Stimulated activated CD4-positive, alpha-beta T cell treated with anti-CD3 and anti-CD28 coated beads, Interleukin-15, amount 100 ng/mL, for 24 hours (primary cell): ENCODE results near the gene AUP1.
A peak's percentile ranks its signal among the peaks of the same experiment; 100 is the strongest.

ENCODE experiments used
- DNase-seq: peaks from one replicate; pipeline ENCODE4 v3.0.0-alpha.2; 2020

AUP1 gene

GRCh38 chr2:74512744-74513604 is 16.5 kb downstream of the AUP1 start:
- no peak for DNase-seq

GRCh38 chr2:74511104-74511989 is 18.2 kb downstream of the AUP1 start:
- no peak for DNase-seq

- no peak for DNase-seq
These were observed 19.2 kb downstream of the AUP1 start for GRCh38 chr2:74510272-74510671.

GRCh38 chr2:74507926-74508520 is 21.5 kb downstream of the AUP1 start:
- peak; percentile 25 for DNase-seq

GRCh38 chr2:74507145-74507925 is 22.2 kb downstream of the AUP1 start, which contains the start of gene PCGF1:
PCGF1 (minus strand) TSS chr2:74507695; CDS start chr2:74507668, 27 bp downstream.
- peak; percentile 100 for DNase-seq

- no peak for DNase-seq
These were observed 23.9 kb downstream of the AUP1 start for GRCh38 chr2:74505448-74506246.

- DNase-seq, result no peak
These were observed 24.9 kb downstream of the AUP1 start for GRCh38 chr2:74504591-74504990.

GRCh38 chr2:74503506-74504475 is 25.7 kb downstream of the AUP1 start:
- DNase-seq, result no peak

- DNase-seq, result peak; percentile 74
These were observed 26.6 kb downstream of the AUP1 start for GRCh38 chr2:74502720-74503505.

- DNase-seq, result no peak
These were observed 27.3 kb downstream of the AUP1 start for GRCh38 chr2:74502147-74502719.

GRCh38 chr2:74501335-74502071 is 28.0 kb downstream of the AUP1 start:
- DNase-seq, result no peak

- DNase-seq, result no peak
These were observed 28.9 kb downstream of the AUP1 start for GRCh38 chr2:74500578-74500946.

GRCh38 chr2:74499940-74500577 is 29.4 kb downstream of the AUP1 start:
- no peak for DNase-seq

GRCh38 chr2:74499267-74499939 is 30.1 kb downstream of the AUP1 start, which contains the start of gene LBX2:
LBX2 (minus strand) TSS chr2:74499603; CDS start chr2:74499537, 66 bp downstream.
- DNase-seq, result peak; percentile 68

GRCh38 chr2:74498500-74499266 is 30.8 kb downstream of the AUP1 start:
- DNase-seq, result peak; percentile 47

GRCh38 chr2:74497777-74498499 is 31.6 kb downstream of the AUP1 start:
- DNase-seq, result peak; percentile 62
